WERI-Rb-1 (cell line): ENCODE data around the gene RSPO4.

Source experiments
- DNase-seq: peaks from one replicate; pipeline ENCODE4 v3.0.0-alpha.2; 2020
- H3K27ac ChIP-seq: fragments of 250-450 bp; sonication (Bioruptor Pico); 2 replicates; pipeline ENCODE4 v1.5.1; 2020; ENCODE audit warnings: mild to moderate bottlenecking, moderate library complexity
- H3K27me3 ChIP-seq: fragments of 250-450 bp; sonication (Bioruptor Pico); 2 replicates; pipeline ENCODE4 v1.5.1; 2021; ENCODE audit warnings: mild to moderate bottlenecking, low read depth, moderate library complexity; ENCODE audit not compliant: insufficient read depth, severe bottlenecking
- H3K36me3 ChIP-seq: fragments of 250-450 bp; sonication (Bioruptor Pico); 2 replicates; pipeline ENCODE4 v1.5.1; 2020; ENCODE audit warnings: mild to moderate bottlenecking, moderate library complexity
- H3K4me3 ChIP-seq: 2 replicates; pipeline ENCODE4 v1.5.1; 2011; ENCODE audit warnings: low read depth, mild to moderate bottlenecking, control low read depth, low read length
- H3K9me3 ChIP-seq: fragments of 250-450 bp; sonication (Bioruptor Pico); 2 replicates; pipeline ENCODE4 v1.5.1; 2021; ENCODE audit warnings: mild to moderate bottlenecking, moderate library complexity; ENCODE audit not compliant: severe bottlenecking
- CTCF ChIP-seq: IDR thresholded peaks from 2 replicates; pipeline ENCODE4 v1.5.1; 2011; ENCODE audit warnings: low read depth, mild to moderate bottlenecking, control low read depth, inconsistent platforms, low read length

Gene RSPO4

GRCh38 chr20:1002682-1003561 is 811 bp upstream of the RSPO4 start:
- no peaks in the 10 kb centered on the region for H3K36me3 ChIP-seq
- H3K4me3 ChIP-seq: peak overlapping the region; percentile 50
- peak overlapping the region; percentile 20; the same call in 1 of the 2 replicates for H3K27ac ChIP-seq
- DNase-seq: peak; percentile 34
- H3K9me3 ChIP-seq: no peaks in the 10 kb centered on the region
- H3K27me3 ChIP-seq: no peaks in the 10 kb centered on the region
- TF ChIP-seq CTCF: no peak

- Histone ChIP-seq H3K9me3 (no peaks in the 10 kb centered on the region), H3K36me3 (no peaks in the 10 kb centered on the region), H3K27me3 (no peaks in the 10 kb centered on the region), H3K4me3 (no peak overlapping the region), H3K27ac (no peak overlapping the region)
- no peak for DNase-seq
- TF ChIP-seq CTCF: no peak
Measured at GRCh38 chr20:1001116-1001515, 995 bp downstream of the RSPO4 start.

- no peaks in the 10 kb centered on the region for H3K27me3 ChIP-seq
- TF ChIP-seq CTCF: no peak
- no peak for DNase-seq
Measured at GRCh38 chr20:998231-998830, 3.8 kb downstream of the RSPO4 start.

GRCh38 chr20:997486-997885 is 4.6 kb downstream of the RSPO4 start:
- Histone ChIP-seq H3K36me3 (no peaks in the 10 kb centered on the region), H3K4me3 (no peak overlapping the region), H3K9me3 (no peaks in the 10 kb centered on the region), H3K27me3 (no peaks in the 10 kb centered on the region), H3K27ac (no peak overlapping the region)
- DNase-seq: no peak
- no peak for TF ChIP-seq CTCF

More at GRCh38 chr20:998231-998830, 3.8 kb downstream of the RSPO4 start:
- H3K9me3 ChIP-seq: no peaks in the 10 kb centered on the region
- no peak overlapping the region for H3K4me3 ChIP-seq
- H3K27ac ChIP-seq: no peak overlapping the region
- no peaks in the 10 kb centered on the region for H3K36me3 ChIP-seq

GRCh38 chr20:997016-997415 is 5.1 kb downstream of the RSPO4 start:
- H3K36me3 ChIP-seq: no peaks in the 10 kb centered on the region

More at GRCh38 chr20:997016-997415, 5.1 kb downstream of the RSPO4 start:
- Histone ChIP-seq H3K4me3 (no peak overlapping the region), H3K27ac (no peak overlapping the region), H3K9me3 (no peaks in the 10 kb centered on the region), H3K27me3 (no peaks in the 10 kb centered on the region)
- no peak for DNase-seq
- TF ChIP-seq CTCF: no peak
